Fibroblast of gingiva (primary cell): ENCODE data around the gene LAMB4.
A peak's percentile ranks its signal among the peaks of the same experiment; 100 is the strongest.

Source experiments
- DNase-seq: peaks from one replicate; pipeline ENCODE4 v3.0.0-alpha.2; 2011; ENCODE audit warnings: low read depth

LAMB4 gene

GRCh38 chr7:108078211-108078673 is 51.9 kb downstream of the LAMB4 start:
- no peak for DNase-seq

- no peak for DNase-seq
These were observed 52.5 kb downstream of the LAMB4 start for GRCh38 chr7:108077709-108078108.

- DNase-seq = no peak
These were observed 54.0 kb downstream of the LAMB4 start for GRCh38 chr7:108076156-108076555.

- DNase-seq = peak; percentile 31
These were observed 56.7 kb downstream of the LAMB4 start for GRCh38 chr7:108073305-108074070.

- no peak for DNase-seq
These were observed 57.4 kb downstream of the LAMB4 start for GRCh38 chr7:108072739-108073138.

- no peak for DNase-seq
These were observed 58.0 kb downstream of the LAMB4 start for GRCh38 chr7:108072116-108072515.

GRCh38 chr7:108071551-108071950 is 58.6 kb downstream of the LAMB4 start:
- DNase-seq = no peak

- DNase-seq = no peak
These were observed 60.5 kb downstream of the LAMB4 start for GRCh38 chr7:108069646-108070045.

- no peak for DNase-seq
These were observed 62.3 kb downstream of the LAMB4 start for GRCh38 chr7:108067844-108068243.

GRCh38 chr7:108066486-108066885 is 63.7 kb downstream of the LAMB4 start:
- DNase-seq = peak; percentile 40

GRCh38 chr7:108063520-108063933 is 66.6 kb downstream of the LAMB4 start:
- DNase-seq = no peak

- no peak for DNase-seq
These were observed 67.7 kb downstream of the LAMB4 start for GRCh38 chr7:108062250-108063014.

GRCh38 chr7:108059526-108059925 is 70.6 kb downstream of the LAMB4 start:
- peak; percentile 56 for DNase-seq

GRCh38 chr7:108057951-108058481 is 72.1 kb downstream of the LAMB4 start:
- DNase-seq = no peak

GRCh38 chr7:108055611-108056021 is 74.5 kb downstream of the LAMB4 start:
- no peak for DNase-seq

GRCh38 chr7:108054537-108054936 is 75.6 kb downstream of the LAMB4 start:
- no peak for DNase-seq

- DNase-seq = no peak
These were observed 76.9 kb downstream of the LAMB4 start for GRCh38 chr7:108053250-108053649.

- DNase-seq = no peak
These were observed 78.7 kb downstream of the LAMB4 start for GRCh38 chr7:108051454-108051853.

GRCh38 chr7:108049962-108050361 is 80.2 kb downstream of the LAMB4 start:
- no peak for DNase-seq

GRCh38 chr7:108048422-108048821 is 81.7 kb downstream of the LAMB4 start:
- no peak for DNase-seq

GRCh38 chr7:108046952-108047506 is 83.1 kb downstream of the LAMB4 start:
- DNase-seq = no peak

- peak; percentile 94 for DNase-seq
These were observed 84.5 kb downstream of the LAMB4 start for GRCh38 chr7:108045669-108046068.

GRCh38 chr7:108045154-108045553 is 85.0 kb downstream of the LAMB4 start:
- DNase-seq = peak; percentile 75
